Spinal cord (tissue), 10 donors: ENCODE results near the gene PGAP6. TPM values are rescaled to one million over a fixed set of nuclear protein-coding genes. Genes with fewer than 3 reads are reported as not detected.
"Not testable (repeated sequence)": the region's sequence is repeated elsewhere in the genome, so short reads cannot be mapped to it uniquely, and the experiment has no call there.

Experiments used
- DNase-seq, 6 donors: peaks; one replicate each; pipeline versions ENCODE4 v3.0.0 to v3.0.0-alpha.2; 2013 to 2015; ENCODE audit warnings: low spot score in 6 of 6, low read depth in 4 of 6
- H3K27ac ChIP-seq: one replicate; pipeline ENCODE4 v1.5.1; 2013; ENCODE audit warnings: low read depth, low read length, control low read depth
- H3K27me3 ChIP-seq: one replicate; pipeline ENCODE4 v1.6.1; 2013; ENCODE audit warnings: low read length; ENCODE audit not compliant: control insufficient read depth, insufficient read depth
- H3K36me3 ChIP-seq: one replicate; pipeline ENCODE4 v1.6.1; 2013; ENCODE audit warnings: low read length; ENCODE audit not compliant: control insufficient read depth, insufficient read depth
- H3K4me1 ChIP-seq: one replicate; pipeline ENCODE4 v1.6.1; 2013; ENCODE audit warnings: low read length; ENCODE audit not compliant: control insufficient read depth, insufficient read depth
- H3K4me3 ChIP-seq: one replicate; pipeline ENCODE4 v1.5.1; 2013; ENCODE audit warnings: low read depth, low read length, control low read depth
- H3K9me3 ChIP-seq: one replicate; pipeline ENCODE4 v1.6.1; 2013; ENCODE audit warnings: low read length; ENCODE audit not compliant: control insufficient read depth, insufficient read depth
- WGBS: methylation state at CpG from one replicate; pipeline ENCODE4 v1.1.5; 2013; ENCODE audit warnings: missing lambda C conversion rate; ENCODE audit not compliant: insufficient coverage; 5-methylcytosine and 5-hydroxymethylcytosine counted together
- polyA plus RNA-seq, 2 donors: library from polyadenylated mRNA; unstranded; fragments of 120-200 nt; gene quantifications; one replicate each; pipeline ENCODE4 v1.2.1, GENCODE V29; 2013; ENCODE audit not compliant: insufficient read length in 2 of 2
- total RNA-seq, 2 donors: library from RNA; depleted of rRNA in 1 of 2; stranded (reverse); fragments of 120-200 nt in 1 of 2; fragments of >200 nt in 1 of 2; gene quantifications; one replicate each; pipeline versions ENCODE4 v1.2.3 to v1.2.4, GENCODE V29; 2013 to 2014
- donor health status: healthy.

The PGAP6 gene
- total and polyA plus RNA-seq, 4 donors: 17.3 to 70.3 (median 46.2) TPM

DNA sequence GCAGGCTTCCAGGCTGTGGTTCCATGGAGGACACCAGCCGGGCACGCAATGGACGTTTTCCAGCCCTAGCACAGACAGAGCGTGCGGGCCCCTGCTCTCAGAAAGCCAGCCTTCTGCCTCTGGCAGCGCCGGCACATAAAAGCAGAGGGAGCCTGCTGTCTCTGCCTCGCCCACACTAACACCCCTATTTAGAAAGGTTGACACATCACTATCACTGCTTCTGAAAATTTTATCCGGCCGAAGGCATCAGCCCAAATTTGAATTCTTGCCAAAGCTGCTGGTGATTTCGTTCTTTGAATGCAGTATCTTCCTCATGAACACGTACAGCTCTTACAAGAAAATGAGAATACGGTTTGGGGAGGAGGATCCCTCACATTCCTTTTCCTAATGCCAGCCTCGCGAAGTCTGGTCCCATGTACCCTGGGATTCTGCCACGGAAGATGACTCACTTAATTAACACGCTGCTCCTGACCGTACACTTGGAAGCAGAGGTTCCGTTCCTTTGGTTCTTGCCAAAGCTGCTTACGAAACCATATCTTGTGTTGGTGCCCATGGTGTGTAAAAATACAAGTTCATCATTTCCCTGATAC lies 42.4 kb upstream of the PGAP6 start:
- WGBS: 41% methylated on average over 12 of the region's 20 CpGs
- Histone ChIP-seq H3K4me1 (peaks cover 40% of the 10 kb centered on the region), H3K27me3 (no peaks in the 10 kb centered on the region), H3K4me3 (peak overlapping the region; percentile 73), H3K9me3 (no peaks in the 10 kb centered on the region), H3K27ac (no peak overlapping the region), H3K36me3 (peaks cover 4% of the 10 kb centered on the region)
- DNase-seq: peak in 2 of 6 donors; percentile 56 to 59

- not testable (repeated sequence) for H3K27me3 ChIP-seq, H3K4me3 ChIP-seq, H3K9me3 ChIP-seq, DNase-seq, H3K27ac ChIP-seq, H3K36me3 ChIP-seq
- 98% methylated on average over 6 of the region's 13 CpGs for WGBS
- H3K4me1 ChIP-seq: peaks cover 28% of the 10 kb centered on the region
Measured at GRCh38 chr16:422179-422578, 40.4 kb upstream of the PGAP6 start.

GRCh38 chr16:415170-415498 lies 33.4 kb upstream of the PGAP6 start:
- WGBS: no CpG with 5 or more reads among the region's 3 CpGs
- H3K27me3 ChIP-seq: not testable (repeated sequence)

GRCh38 chr16:414395-415169 lies 32.8 kb upstream of the PGAP6 start:
- WGBS: 93% methylated on average over 15 of the region's 21 CpGs
- H3K36me3 ChIP-seq: peaks cover 32% of the 10 kb centered on the region
- H3K4me1 ChIP-seq: no peaks in the 10 kb centered on the region

More at GRCh38 chr16:415170-415498, 33.4 kb upstream of the PGAP6 start:
- peaks cover 27% of the 10 kb centered on the region for H3K36me3 ChIP-seq
- not testable (repeated sequence) for H3K4me3 ChIP-seq, DNase-seq, H3K4me1 ChIP-seq, H3K9me3 ChIP-seq, H3K27ac ChIP-seq

DNA sequence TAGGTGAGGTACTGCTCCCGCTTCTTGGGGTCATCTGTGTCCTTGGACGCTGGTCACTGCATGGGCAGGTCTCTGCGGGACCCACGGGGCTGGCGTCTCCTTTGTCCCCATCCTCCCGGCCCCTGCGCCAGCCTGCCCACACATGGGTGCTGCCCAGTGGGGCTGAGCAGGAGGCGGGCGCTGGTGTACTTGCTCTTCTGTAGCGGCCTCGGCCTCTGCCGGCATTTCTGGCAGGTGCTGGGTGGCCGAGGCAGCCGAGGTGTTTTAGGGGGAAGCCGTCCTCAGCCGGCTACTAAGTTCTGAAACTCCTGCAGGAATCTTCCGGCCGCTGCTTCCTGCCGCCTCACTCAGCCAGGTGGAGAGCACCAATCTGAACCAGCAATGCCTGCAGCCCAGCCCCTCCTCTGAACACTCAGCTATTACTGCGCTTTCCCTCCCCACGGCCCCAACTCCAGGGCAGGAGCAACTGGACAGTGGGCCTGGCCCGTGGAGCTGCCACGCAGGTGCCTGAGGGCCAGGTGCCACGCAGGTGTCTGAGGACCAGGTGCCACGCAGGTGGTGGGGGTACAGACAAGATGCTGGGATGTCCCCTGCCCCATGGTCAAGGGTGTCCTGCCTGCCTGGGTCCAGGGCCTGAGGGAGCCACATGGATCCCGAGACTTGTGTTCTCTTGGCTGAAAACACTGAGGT lies 29.9 kb upstream of the PGAP6 start:
- H3K4me1 ChIP-seq: no peaks in the 10 kb centered on the region
- H3K27ac ChIP-seq: no peak overlapping the region
- peaks cover 52% of the 10 kb centered on the region for H3K36me3 ChIP-seq
- no peak for DNase-seq
- no peaks in the 10 kb centered on the region for H3K27me3 ChIP-seq
- H3K4me3 ChIP-seq: no peak overlapping the region
- WGBS: 94% methylated on average over 26 of the region's 26 CpGs
- H3K9me3 ChIP-seq: no peaks in the 10 kb centered on the region

More at GRCh38 chr16:414395-415169, 32.8 kb upstream of the PGAP6 start:
- Histone ChIP-seq H3K4me3 (no peak overlapping the region), H3K27me3 (no peaks in the 10 kb centered on the region), H3K27ac (no peak overlapping the region), H3K9me3 (no peaks in the 10 kb centered on the region)
- DNase-seq: no peak

DNA sequence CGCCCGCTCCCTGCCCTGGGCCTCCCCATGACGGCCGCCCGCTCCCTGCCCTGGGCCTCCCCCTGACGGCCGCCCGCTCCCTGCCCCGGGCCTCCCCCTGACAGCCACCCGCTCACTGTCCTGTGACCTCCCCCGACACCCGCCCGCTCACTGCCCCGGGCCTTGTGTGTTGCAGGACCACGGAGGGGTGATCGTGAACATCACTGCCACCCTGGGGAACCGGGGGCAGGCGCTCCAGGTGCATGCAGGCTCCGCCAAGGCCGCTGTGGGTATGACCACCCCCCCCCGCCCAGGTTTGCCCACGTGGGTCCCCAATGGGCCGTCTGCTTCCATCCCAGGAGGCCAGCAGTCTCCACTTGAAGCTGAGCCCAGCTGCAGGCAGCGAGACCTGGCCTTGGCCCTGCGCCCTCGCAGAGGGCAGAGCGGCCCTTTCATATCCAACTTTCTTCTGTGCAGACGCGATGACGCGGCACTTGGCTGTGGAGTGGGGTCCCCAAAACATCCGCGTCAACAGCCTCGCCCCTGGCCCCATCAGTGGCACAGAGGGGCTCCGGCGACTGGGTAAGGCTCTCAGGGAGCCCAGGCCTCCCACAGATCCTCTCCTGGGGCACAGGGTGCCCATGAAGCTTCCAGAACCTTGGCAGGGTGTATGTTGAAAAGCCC lies 28.9 kb upstream of the PGAP6 start:
- Histone ChIP-seq H3K9me3 (no peaks in the 10 kb centered on the region), H3K36me3 (peaks cover 58% of the 10 kb centered on the region), H3K4me1 (no peaks in the 10 kb centered on the region), H3K4me3 (no peak overlapping the region), H3K27ac (no peak overlapping the region), H3K27me3 (no peaks in the 10 kb centered on the region)
- DNase-seq: no peak
- WGBS: 89% methylated on average over 35 of the region's 36 CpGs

DNA sequence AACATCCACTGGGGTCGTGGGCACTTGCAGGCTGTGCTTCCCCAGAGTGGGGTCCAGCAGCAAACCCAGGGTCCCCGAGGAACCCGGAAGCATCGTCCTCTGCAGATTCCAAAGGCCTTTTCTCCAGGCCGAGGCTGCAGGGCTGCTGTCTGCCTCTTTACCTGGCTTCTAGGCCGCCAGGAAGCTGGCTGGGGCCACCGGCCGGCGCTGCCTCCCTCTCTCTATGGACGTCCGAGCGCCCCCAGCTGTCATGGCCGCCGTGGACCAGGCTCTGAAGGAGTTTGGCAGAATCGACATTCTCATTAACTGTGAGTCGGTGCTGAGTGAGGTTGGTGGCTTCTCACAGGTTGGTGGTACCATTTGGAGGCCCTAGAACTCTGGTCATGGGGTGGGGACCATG lies 25.5 kb upstream of the PGAP6 start:
- Histone ChIP-seq H3K4me1 (peaks cover 3% of the 10 kb centered on the region), H3K27me3 (no peaks in the 10 kb centered on the region), H3K9me3 (no peaks in the 10 kb centered on the region), H3K36me3 (peaks cover 57% of the 10 kb centered on the region), H3K4me3 (no peak overlapping the region), H3K27ac (no peak overlapping the region)
- 81% methylated on average over 15 of the region's 16 CpGs for WGBS
- DNase-seq: no peak

DNA sequence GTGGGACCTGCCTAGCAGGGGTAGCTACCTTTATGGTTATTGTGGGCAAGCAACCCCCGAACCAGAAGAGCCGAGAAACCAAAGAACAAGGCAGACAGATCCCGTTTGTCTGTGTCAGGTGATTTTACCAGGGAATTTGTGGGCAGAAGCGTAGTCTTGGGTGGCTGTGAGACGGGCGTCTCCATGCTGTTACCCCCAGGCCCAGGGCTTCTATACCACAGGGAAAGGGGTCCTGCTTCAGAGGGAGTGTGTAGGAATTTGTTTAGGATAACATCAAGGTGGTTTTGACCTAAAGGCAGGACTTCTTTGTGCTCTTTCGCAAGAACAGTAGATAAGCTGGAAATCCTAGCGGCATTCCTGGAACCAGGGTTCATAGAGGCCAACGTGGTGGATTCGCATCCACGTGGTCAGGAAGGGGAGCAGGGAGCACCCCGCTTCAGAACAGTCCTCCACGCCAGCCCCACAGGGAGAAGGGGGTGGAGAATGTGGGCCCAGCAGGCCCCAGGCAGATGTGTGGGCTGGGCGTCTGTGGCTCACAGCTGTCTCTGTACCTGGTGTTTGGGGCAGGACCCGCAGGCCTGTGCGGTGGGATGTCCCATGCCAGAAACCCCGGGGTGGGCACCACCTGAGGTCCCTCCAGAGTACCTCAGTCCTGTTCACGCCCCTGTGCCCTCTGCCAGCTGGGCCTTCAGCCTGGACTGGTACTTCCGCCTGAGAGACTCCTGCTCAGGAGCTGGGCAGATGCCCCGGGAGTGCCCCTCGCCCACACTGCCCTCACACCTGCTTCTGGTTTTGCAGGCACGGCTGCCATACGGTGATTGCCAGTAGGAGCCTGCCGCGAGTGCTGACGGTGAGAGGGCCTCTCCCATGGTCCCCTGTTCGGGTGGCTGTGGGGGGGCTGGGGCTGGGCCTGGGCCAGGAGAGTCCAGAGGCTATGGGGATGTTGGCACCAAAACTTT lies 24.0 kb upstream of the PGAP6 start:
- Histone ChIP-seq H3K4me1 (peaks cover 12% of the 10 kb centered on the region), H3K4me3 (no peak overlapping the region), H3K27ac (no peak overlapping the region), H3K27me3 (no peaks in the 10 kb centered on the region), H3K36me3 (peaks cover 45% of the 10 kb centered on the region), H3K9me3 (no peaks in the 10 kb centered on the region)
- no peak for DNase-seq
- 91% methylated on average over 25 of the region's 27 CpGs for WGBS
